Left ventricle myocardium inferior (tissue), 1 donor: ENCODE results near the gene CCDC33. TPM values are rescaled to one million over a fixed set of nuclear protein-coding genes. Genes with fewer than 3 reads are reported as not detected.

Experiments used
- DNase-seq: peaks from one replicate; pipeline ENCODE4 v3.0.0-alpha.2; 2020
- H3K27ac ChIP-seq: fragments of 200-600 bp; replicated peaks from 2 replicates; pipeline ENCODE4 v1.8.0; 2021
- H3K27me3 ChIP-seq: fragments of 200-600 bp; 2 replicates; pipeline ENCODE4 v1.8.0; 2021; ENCODE audit warnings: low read depth
- H3K36me3 ChIP-seq: fragments of 200-600 bp; 2 replicates; pipeline ENCODE4 v1.8.0; 2021
- H3K4me1 ChIP-seq: fragments of 200-600 bp; 2 replicates; pipeline ENCODE4 v1.8.0; 2021
- H3K4me3 ChIP-seq: fragments of 200-600 bp; 2 replicates; pipeline ENCODE4 v1.8.0; 2021; ENCODE audit warnings: mild to moderate bottlenecking, moderate library complexity
- H3K9me3 ChIP-seq: fragments of 200-600 bp; replicated peaks from 2 replicates; pipeline ENCODE4 v1.8.0; 2021
- intact Hi-C: fragments of 100-400 bp; cut with micrococcal nuclease; formaldehyde crosslinking; loops from one replicate; pipeline ENCODE4 v1.11.0; 2022
- total RNA-seq: library from RNA; stranded (reverse); fragmentation: NEBNext Ultra II Directional; extraction: Animal tissue kit (Norgen Biotek cat#: 25700); gene quantifications from one replicate; pipeline ENCODE4 v1.2.1, GENCODE V29; 2021
- TF ChIP-seq, protein P1 (sequence below): fragments of 200-600 bp; IDR thresholded peaks from 2 replicates; pipeline ENCODE4 v1.8.0; 2021; ENCODE audit warnings: antibody characterized with exemption, mild to moderate bottlenecking, borderline replicate concordance
- donor health status: DM: no; HTN: yes; CAD: no; lungs with severe emphysema.

The CCDC33 gene
- total RNA-seq, 1 donor from 2014 or later, result 0.11 TPM

DNA sequence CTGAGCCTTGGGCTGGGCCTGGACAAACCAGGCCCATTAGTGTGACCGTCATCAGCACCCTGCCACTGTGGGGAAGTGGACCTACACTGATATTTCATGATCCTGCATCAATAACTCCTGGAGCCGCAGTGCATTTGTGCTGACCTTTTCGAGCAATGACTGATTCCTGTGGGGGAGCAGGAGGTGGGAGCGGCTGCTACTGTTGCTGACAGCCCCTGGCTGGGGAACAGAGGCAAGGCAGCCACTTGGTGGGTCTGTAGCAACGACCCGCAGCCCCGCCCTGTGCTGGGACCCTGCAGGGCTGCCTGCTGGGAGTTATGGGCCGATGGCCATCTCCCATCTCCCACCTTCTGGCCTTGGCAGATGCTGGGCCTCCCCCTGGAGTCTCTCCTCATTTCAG is 42.1 kb downstream of the CCDC33 start:
- Histone ChIP-seq H3K27me3 (peaks cover 71% of the 10 kb centered on the region), H3K9me3 (no peaks in the 10 kb centered on the region), H3K27ac (no peak overlapping the region), H3K4me1 (no peaks in the 10 kb centered on the region), H3K36me3 (no peaks in the 10 kb centered on the region), H3K4me3 (no peak overlapping the region)
- TF ChIP-seq, protein P1, sequence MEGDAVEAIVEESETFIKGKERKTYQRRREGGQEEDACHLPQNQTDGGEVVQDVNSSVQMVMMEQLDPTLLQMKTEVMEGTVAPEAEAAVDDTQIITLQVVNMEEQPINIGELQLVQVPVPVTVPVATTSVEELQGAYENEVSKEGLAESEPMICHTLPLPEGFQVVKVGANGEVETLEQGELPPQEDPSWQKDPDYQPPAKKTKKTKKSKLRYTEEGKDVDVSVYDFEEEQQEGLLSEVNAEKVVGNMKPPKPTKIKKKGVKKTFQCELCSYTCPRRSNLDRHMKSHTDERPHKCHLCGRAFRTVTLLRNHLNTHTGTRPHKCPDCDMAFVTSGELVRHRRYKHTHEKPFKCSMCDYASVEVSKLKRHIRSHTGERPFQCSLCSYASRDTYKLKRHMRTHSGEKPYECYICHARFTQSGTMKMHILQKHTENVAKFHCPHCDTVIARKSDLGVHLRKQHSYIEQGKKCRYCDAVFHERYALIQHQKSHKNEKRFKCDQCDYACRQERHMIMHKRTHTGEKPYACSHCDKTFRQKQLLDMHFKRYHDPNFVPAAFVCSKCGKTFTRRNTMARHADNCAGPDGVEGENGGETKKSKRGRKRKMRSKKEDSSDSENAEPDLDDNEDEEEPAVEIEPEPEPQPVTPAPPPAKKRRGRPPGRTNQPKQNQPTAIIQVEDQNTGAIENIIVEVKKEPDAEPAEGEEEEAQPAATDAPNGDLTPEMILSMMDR, result no peak
- DNase-seq, result no peak
- intact Hi-C loops, result no loop called here

DNA sequence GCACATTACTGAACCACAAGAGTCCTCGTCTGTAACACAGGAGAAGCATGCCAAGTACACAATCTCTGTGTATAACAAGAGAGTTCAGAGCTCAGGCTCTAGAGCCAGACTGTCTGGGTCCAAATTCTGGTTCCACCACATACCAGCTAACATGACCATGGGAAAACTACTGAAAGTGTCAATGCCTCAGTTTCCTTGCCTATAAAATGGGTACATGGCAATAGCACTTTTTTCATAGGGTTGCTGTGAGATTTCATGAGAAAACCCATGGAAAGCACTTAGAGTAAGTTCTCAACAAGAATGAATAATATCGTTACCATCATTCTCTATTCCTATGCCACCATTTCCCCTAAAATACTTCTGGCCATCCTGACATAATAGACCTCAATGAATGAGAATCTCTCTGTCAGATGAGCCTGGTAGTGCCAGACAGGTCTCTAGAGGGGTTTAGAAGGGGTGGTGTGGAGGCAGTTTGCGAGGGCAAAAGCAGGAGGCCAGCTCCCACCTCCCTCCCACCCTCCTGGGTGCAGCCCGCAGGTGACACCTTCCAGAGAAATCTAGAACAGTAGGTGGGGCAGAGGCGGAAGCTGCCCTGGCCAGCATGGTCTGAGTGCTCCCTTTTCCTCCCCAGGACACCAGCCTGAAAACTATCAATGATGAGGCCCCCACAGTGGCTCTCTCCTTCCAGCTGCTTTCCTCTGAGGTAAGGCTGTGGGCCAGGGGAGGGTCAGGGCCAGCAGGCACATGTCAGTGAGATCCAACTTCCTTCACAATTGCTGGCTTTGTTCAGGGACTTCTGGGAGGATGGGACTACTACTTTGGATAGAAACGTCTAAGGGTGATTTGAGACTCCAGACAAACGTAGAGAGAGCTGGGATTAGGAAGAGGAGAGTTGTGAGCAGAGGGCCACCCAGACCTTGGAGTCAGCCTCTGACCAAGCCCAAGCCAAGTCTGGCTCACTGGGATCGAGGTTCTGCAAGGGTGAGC is 45.3 kb downstream of the CCDC33 start:
- intact Hi-C loops, result no loop called here
- H3K4me3 ChIP-seq, result no peak overlapping the region
- TF ChIP-seq, protein P1, result no peak
- H3K27ac ChIP-seq, result no peak overlapping the region
- peaks cover 82% of the 10 kb centered on the region for H3K27me3 ChIP-seq
- no peak for DNase-seq
- no peaks in the 10 kb centered on the region for H3K9me3 ChIP-seq
- H3K4me1 ChIP-seq, result no peaks in the 10 kb centered on the region
- H3K36me3 ChIP-seq, result no peaks in the 10 kb centered on the region

DNA sequence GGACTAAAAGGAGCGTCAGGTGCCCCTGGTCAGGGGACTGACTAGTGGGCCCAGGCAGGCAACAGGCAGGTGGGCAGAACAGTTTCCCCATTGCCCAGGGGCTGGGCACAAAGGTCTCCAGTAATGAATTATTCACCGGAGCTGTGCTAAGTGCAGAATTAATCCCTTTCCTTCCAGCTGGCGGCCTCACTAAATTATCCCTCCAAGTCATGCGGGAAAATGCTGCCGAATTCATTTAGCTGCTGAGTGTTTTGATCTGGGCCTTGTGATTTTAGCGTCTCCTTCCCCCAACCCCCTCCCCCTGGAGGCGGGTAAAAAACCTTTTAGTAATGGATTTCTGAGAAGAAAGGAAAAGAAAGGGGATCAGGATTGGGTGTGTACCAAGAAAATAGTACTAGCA is 47.2 kb downstream of the CCDC33 start:
- Histone ChIP-seq H3K36me3 (no peaks in the 10 kb centered on the region), H3K27me3 (peaks cover 76% of the 10 kb centered on the region), H3K4me1 (no peaks in the 10 kb centered on the region), H3K9me3 (no peaks in the 10 kb centered on the region), H3K4me3 (no peak overlapping the region), H3K27ac (no peak overlapping the region)
- intact Hi-C loops, result no loop called here
- TF ChIP-seq, protein P1, result no peak
- DNase-seq, result no peak

DNA sequence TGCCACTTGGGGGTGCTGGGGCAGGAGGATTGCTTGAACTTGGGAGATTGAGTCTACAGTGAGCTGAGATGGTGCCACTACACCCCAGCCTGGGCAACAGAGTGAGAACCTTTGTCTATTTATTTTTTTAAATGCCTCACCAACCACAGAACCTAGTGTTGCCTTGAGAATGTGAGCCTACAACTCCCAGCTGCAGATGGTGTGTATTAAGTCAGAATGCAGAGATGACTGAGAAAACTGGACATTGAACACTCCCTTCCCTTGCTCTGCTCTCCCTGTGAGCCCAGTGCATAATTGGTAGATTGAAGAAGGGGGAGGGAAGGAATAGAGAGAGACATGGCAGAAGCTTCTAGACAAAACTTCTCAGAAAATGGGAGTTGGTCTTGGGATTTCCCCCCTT is 53.5 kb downstream of the CCDC33 start:
- Histone ChIP-seq H3K4me1 (peaks cover 6% of the 10 kb centered on the region), H3K9me3 (no peaks in the 10 kb centered on the region), H3K27ac (no peak overlapping the region), H3K4me3 (no peak overlapping the region), H3K36me3 (no peaks in the 10 kb centered on the region), H3K27me3 (peaks cover 48% of the 10 kb centered on the region)
- DNase-seq, result no peak
- TF ChIP-seq, protein P1, result no peak
- intact Hi-C loops, result no loop called here

DNA sequence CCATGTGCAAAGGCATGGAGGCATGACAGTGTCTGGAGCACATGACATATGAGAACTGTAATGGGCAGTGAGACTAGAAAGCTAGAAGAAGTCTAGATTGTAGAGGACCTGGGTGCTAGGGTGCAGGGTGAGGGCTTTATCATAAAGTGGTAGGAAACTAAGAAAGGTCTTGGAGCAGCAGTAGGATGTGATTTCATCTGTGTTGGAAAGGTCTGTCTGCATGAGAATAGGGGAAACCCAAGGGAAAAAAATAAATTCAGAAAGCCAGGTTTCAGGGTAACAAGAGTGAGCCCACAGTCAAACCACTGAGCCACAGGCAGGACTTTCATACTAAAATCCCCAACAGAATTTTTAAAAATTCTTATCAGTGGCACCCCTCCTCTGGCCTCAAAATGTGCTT is 54.5 kb downstream of the CCDC33 start:
- Histone ChIP-seq H3K4me3 (no peak overlapping the region), H3K36me3 (no peaks in the 10 kb centered on the region), H3K4me1 (peaks cover 6% of the 10 kb centered on the region), H3K27me3 (peaks cover 55% of the 10 kb centered on the region), H3K27ac (no peak overlapping the region), H3K9me3 (no peaks in the 10 kb centered on the region)
- DNase-seq, result no peak
- intact Hi-C loops, result no loop called here
- TF ChIP-seq, protein P1, result no peak
